DLD1 (cell line): Measurements from ENCODE around the gene LRRC27.

ENCODE experiments used
- in situ Hi-C: cut with HindIII; loops from 2 replicates; pipeline ENCODE4 v1.10.0; 2017; ENCODE audit warnings: low sequenced_read_pairs

Gene LRRC27

GRCh38 chr10:132421847-132422751, 90.1 kb downstream of the LRRC27 start:
- in situ Hi-C loops = no loop called here

GRCh38 chr10:132422903-132423825, 91.2 kb downstream of the LRRC27 start:
- in situ Hi-C loops = no loop called here

- in situ Hi-C loops = no loop called here
These were observed 92.2 kb downstream of the LRRC27 start for GRCh38 chr10:132423966-132424861.

- in situ Hi-C loops = no loop called here
These were observed 93.2 kb downstream of the LRRC27 start for GRCh38 chr10:132425029-132425756.

- in situ Hi-C loops = no loop called here
These were observed 93.8 kb downstream of the LRRC27 start for GRCh38 chr10:132425757-132426155.

- in situ Hi-C loops = no loop called here
These were observed 95.2 kb downstream of the LRRC27 start for GRCh38 chr10:132427006-132427771.

GRCh38 chr10:132427939-132428367, 96.0 kb downstream of the LRRC27 start:
- in situ Hi-C loops = no loop called here

GRCh38 chr10:132428486-132428995, 96.5 kb downstream of the LRRC27 start:
- in situ Hi-C loops = no loop called here
